Vagina (tissue), 2 donors: ENCODE data around the gene KCNJ1.

Experiments used
- POLR2A ChIP-seq, 2 donors: fragments of 450-650 bp; IDR thresholded peaks; one replicate each; pipeline ENCODE4 v1.6.1; 2017; ENCODE audit warnings: antibody characterized with exemption in 2 of 2, mild to moderate bottlenecking in 2 of 2, moderate library complexity in 2 of 2
- TF ChIP-seq, protein P1 (sequence below), 3 experiments: fragments of 450-650 bp in 2 of 3; fragments of 200-600 bp in 1 of 3; sonication (generic) in 1 of 3; IDR thresholded peaks; one replicate each; pipeline ENCODE4 v1.5.1; 2017 to 2019; ENCODE audit warnings: antibody characterized with exemption in 3 of 3, mild to moderate bottlenecking in 2 of 3, moderate library complexity in 2 of 3

DNA sequence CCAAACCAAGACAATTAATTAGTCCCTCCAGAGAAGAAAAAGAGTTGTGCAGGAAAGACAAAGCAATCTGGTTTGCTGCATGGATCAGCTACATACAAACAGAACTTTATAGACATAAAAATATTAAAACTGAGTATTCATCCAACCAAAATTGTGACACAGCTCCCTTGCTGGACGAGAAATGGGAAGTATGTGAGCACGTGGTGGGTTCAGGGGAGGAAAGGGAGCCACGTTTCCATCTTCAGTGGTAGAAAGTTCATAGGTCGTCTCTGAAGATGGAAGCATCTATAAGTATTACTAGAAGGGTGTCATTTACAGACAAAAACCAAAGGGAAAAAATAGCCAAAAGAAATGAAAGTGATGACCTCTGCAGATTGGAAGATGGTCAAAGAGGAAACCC, 17.0 kb upstream of the KCNJ1 start:
- TF ChIP-seq POLR2A (IDR thresholded peaks at IDR 0.05), result no peak
- TF ChIP-seq, protein P1, sequence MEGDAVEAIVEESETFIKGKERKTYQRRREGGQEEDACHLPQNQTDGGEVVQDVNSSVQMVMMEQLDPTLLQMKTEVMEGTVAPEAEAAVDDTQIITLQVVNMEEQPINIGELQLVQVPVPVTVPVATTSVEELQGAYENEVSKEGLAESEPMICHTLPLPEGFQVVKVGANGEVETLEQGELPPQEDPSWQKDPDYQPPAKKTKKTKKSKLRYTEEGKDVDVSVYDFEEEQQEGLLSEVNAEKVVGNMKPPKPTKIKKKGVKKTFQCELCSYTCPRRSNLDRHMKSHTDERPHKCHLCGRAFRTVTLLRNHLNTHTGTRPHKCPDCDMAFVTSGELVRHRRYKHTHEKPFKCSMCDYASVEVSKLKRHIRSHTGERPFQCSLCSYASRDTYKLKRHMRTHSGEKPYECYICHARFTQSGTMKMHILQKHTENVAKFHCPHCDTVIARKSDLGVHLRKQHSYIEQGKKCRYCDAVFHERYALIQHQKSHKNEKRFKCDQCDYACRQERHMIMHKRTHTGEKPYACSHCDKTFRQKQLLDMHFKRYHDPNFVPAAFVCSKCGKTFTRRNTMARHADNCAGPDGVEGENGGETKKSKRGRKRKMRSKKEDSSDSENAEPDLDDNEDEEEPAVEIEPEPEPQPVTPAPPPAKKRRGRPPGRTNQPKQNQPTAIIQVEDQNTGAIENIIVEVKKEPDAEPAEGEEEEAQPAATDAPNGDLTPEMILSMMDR (IDR thresholded peaks at IDR 0.05), result no peak
